Stomach (tissue), 4 donors: ENCODE measurements around the gene TMEM231.
"Not testable (repeated sequence)": the region's sequence is repeated elsewhere in the genome, so short reads cannot be mapped to it uniquely, and the experiment has no call there.

Source experiments
- CTCF ChIP-seq, 7 experiments: fragments of 450-650 bp in 4 of 7; fragments of 200-600 bp in 3 of 7; sonication (generic) in 3 of 7; IDR thresholded peaks; one replicate each; pipeline ENCODE4 v1.5.1; 2016 to 2019; ENCODE audit warnings: antibody characterized with exemption in 7 of 7, control low read depth in 2 of 7, mild to moderate bottlenecking in 1 of 7
- POLR2AphosphoS5 ChIP-seq, 3 donors: sonication (generic); formaldehyde crosslinking; IDR thresholded peaks; one replicate each; pipeline ENCODE4 v1.6.1; 2016; ENCODE audit warnings: antibody characterized with exemption in 3 of 3

GRCh38 chr16:75501820-75502219 lies 54.2 kb downstream of the TMEM231 start:
- peak in 1 of 3 donors; percentile 45 for TF ChIP-seq POLR2AphosphoS5 (IDR thresholded peaks at IDR 0.05)
- not testable (repeated sequence) for TF ChIP-seq CTCF (IDR thresholded peaks at IDR 0.05)
